Thoracic aorta endothelial cell (primary cell): ENCODE results near the gene KLRC2. TPM values are rescaled to one million over a fixed set of nuclear protein-coding genes. Genes with fewer than 3 reads are reported as not detected.

ENCODE experiments used
- total RNA-seq: library from RNA; depleted of rRNA; stranded (reverse); fragments of >200 nt; gene quantifications from 2 replicates; pipeline ENCODE4 v1.2.3, GENCODE V29; 2012

KLRC2 gene
- not detected in 2 replicates for total RNA-seq

GRCh38 chr12:10435816-10436215, at the start of gene KLRC2:
Gene KLRC2 (minus strand): TSS chr12:10436010. CDS start chr12:10435986, 24 bp downstream.

GRCh38 chr12:10453156-10453555, 17.3 kb upstream of the KLRC2 start, which contains the start of gene KLRC1:
Gene KLRC1 (minus strand): TSS chr12:10453377. CDS start chr12:10451156, 2,221 bp downstream.

GRCh38 chr12:10420334-10420733, 15.5 kb downstream of the KLRC2 start, which contains the start of gene KLRC3:
Gene KLRC3 (minus strand): TSS chr12:10420595. CDS start chr12:10420550, 45 bp downstream.

GRCh38 chr12:10409392-10409791, 26.4 kb downstream of the KLRC2 start, which contains the start of gene KLRC4:
Gene KLRC4 (minus strand): TSS chr12:10409757. CDS start chr12:10409575, 182 bp downstream.

GRCh38 chr12:10389904-10390303, 45.9 kb downstream of the KLRC2 start, which contains the start of gene KLRK1:
Gene KLRK1 (minus strand): TSS chr12:10390041. CDS start chr12:10388810, 1,231 bp downstream.

Other genes with a start within 250 kb of the KLRC2 start
- 34.5 and 43.0 TPM in 2 replicates for gene GABARAPL1, start 223.1 kb downstream of the KLRC2 start, total RNA-seq
- gene KLRD1, start 128.1 kb downstream of the KLRC2 start, total RNA-seq: 0.07 and 0.27 TPM in 2 replicates
- not detected in 2 replicates for gene KLRK1, start 46.0 kb downstream of the KLRC2 start, total RNA-seq
- not detected in 2 replicates for gene KLRC4, start 26.3 kb downstream of the KLRC2 start, total RNA-seq
- gene KLRC3, start 15.4 kb downstream of the KLRC2 start, total RNA-seq: 0.13 TPM in 1 of 2 replicates, not detected in the other
- gene KLRC1, start 17.4 kb upstream of the KLRC2 start, total RNA-seq: not detected in 2 replicates
- gene EIF2S3B, start 69.9 kb upstream of the KLRC2 start, total RNA-seq: 1.5 and 1.7 TPM in 2 replicates
- gene MAGOHB, start 177.6 kb upstream of the KLRC2 start, total RNA-seq: 31.6 and 36.4 TPM in 2 replicates
- 12.3 and 14.4 TPM in 2 replicates for gene STYK1, start 238.0 kb upstream of the KLRC2 start, total RNA-seq